ENCODE data around the gene CERCAM. TPM values are rescaled to one million over a fixed set of nuclear protein-coding genes. Genes with fewer than 3 reads are reported as not detected.

The CERCAM gene
- total and polyA plus RNA-seq, 2 of the 13 experiments (the other 11 are each of a cell fraction or from before 2014, with no cell fraction given): 9.0 to 17.1 TPM

DNA sequence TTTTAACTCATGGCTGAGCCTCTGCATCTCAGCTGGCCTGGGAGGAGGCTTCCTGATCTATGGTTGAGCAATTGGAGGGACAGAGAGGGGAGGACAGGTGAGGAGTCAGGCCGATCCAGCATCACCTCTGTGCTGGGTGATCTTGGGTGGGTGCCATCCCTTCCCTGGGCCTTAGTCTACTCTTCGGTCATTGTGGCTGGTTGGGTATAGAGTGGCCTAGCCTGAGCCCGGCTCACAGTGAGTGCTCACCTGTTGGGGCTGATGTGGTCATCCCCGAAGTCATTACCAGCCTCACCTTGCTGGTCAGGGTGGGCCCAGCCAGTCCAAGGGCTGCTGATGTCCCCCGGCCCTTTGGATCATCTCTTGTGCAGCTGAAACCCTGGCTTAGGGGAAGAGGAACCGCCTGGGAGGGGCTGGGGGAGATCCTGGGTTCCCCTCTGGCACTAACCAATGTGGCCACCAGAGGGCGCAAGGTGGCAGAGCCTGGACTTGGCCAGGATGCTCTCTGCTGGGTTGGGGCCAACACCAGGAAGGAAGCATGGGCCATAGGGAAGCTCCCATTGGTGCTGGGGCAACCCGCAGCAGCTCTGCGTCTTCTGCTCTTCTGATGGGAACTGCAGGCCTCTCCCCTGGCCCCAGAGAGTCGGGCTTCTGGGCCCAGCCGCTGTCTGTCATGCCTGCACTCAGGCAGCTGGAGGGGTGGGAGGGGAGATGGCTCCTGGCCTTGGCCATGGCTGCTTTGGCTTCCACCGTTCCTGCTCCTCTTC, 17.9 kb downstream of the CERCAM start (continued):
- TF ChIP-seq, protein P1, sequence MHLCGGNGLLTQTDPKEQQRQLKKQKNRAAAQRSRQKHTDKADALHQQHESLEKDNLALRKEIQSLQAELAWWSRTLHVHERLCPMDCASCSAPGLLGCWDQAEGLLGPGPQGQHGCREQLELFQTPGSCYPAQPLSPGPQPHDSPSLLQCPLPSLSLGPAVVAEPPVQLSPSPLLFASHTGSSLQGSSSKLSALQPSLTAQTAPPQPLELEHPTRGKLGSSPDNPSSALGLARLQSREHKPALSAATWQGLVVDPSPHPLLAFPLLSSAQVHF (CRISPR knock-in tag; IDR thresholded peaks at IDR 0.05): no peak
- 0 out of 2 replicates have a peak, but pooled peaks have one; percentile 10 for TF ChIP-seq FOSL2 (CRISPR knock-in tag; IDR thresholded peaks at IDR 0.05)
- TF ChIP-seq ZFP41 (CRISPR knock-in tag; IDR thresholded peaks at IDR 0.05; ENCODE audit: borderline replicate concordance): peak; percentile 49; the same call in 1 of the 2 replicates
- TF ChIP-seq MIXL1 (CRISPR knock-in tag; IDR thresholded peaks at IDR 0.05): 0 out of 2 replicates have a peak, but pooled peaks have one; percentile 19
- peak; percentile 70; the same call in 1 of the 2 replicates for TF ChIP-seq ZFP91 (CRISPR knock-in tag; IDR thresholded peaks at IDR 0.05; ENCODE audit: borderline replicate concordance)
- TF ChIP-seq SALL1 (CRISPR knock-in tag; IDR thresholded peaks at IDR 0.05): peak; percentile 55; the same call in 1 of the 2 replicates
- TF ChIP-seq ZNF878 (CRISPR knock-in tag; IDR thresholded peaks at IDR 0.05): no peak
- peak; percentile 21 for TF ChIP-seq ZNF883 (CRISPR knock-in tag; IDR thresholded peaks at IDR 0.05; ENCODE audit: not compliant biosample characterization)
- peak; percentile 65; the same call in 1 of the 2 replicates for TF ChIP-seq ZNF350 (CRISPR knock-in tag; IDR thresholded peaks at IDR 0.05; ENCODE audit: borderline replicate concordance, low read depth)
- TF ChIP-seq NCOA2 (CRISPR knock-in tag; IDR thresholded peaks at IDR 0.05): no peak
- 0 out of 2 replicates have a peak, but pooled peaks have one; percentile 23 for TF ChIP-seq ZFP36L1 (CRISPR knock-in tag; IDR thresholded peaks at IDR 0.05)
- TF ChIP-seq MXI1 (IDR thresholded peaks at IDR 0.05; ENCODE audit: borderline replicate concordance, low read depth, low read length): peak; percentile 24; the same call in 1 of the 3 replicates
- peak; percentile 80; the same call in 1 of the 2 replicates for TF ChIP-seq ZSCAN21 (CRISPR knock-in tag; IDR thresholded peaks at IDR 0.05; ENCODE audit: borderline replicate concordance)
- TF ChIP-seq, protein P2, sequence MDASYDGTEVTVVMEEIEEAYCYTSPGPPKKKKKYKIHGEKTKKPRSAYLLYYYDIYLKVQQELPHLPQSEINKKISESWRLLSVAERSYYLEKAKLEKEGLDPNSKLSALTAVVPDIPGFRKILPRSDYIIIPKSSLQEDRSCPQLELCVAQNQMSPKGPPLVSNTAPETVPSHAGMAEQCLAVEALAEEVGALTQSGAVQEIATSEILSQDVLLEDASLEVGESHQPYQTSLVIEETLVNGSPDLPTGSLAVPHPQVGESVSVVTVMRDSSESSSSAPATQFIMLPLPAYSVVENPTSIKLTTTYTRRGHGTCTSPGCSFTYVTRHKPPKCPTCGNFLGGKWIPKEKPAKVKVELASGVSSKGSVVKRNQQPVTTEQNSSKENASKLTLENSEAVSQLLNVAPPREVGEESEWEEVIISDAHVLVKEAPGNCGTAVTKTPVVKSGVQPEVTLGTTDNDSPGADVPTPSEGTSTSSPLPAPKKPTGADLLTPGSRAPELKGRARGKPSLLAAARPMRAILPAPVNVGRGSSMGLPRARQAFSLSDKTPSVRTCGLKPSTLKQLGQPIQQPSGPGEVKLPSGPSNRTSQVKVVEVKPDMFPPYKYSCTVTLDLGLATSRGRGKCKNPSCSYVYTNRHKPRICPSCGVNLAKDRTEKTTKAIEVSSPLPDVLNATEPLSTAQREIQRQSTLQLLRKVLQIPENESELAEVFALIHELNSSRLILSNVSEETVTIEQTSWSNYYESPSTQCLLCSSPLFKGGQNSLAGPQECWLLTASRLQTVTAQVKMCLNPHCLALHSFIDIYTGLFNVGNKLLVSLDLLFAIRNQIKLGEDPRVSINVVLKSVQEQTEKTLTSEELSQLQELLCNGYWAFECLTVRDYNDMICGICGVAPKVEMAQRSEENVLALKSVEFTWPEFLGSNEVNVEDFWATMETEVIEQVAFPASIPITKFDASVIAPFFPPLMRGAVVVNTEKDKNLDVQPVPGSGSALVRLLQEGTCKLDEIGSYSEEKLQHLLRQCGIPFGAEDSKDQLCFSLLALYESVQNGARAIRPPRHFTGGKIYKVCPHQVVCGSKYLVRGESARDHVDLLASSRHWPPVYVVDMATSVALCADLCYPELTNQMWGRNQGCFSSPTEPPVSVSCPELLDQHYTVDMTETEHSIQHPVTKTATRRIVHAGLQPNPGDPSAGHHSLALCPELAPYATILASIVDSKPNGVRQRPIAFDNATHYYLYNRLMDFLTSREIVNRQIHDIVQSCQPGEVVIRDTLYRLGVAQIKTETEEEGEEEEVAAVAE (CRISPR knock-in tag; IDR thresholded peaks at IDR 0.05; ENCODE audit: borderline replicate concordance): 0 out of 2 replicates have a peak, but pooled peaks have one; percentile 37
- TF ChIP-seq HNF1B (CRISPR knock-in tag; IDR thresholded peaks at IDR 0.05): peak; percentile 58; the same call in 1 of the 2 replicates
- TF ChIP-seq ZNF10 (CRISPR knock-in tag; IDR thresholded peaks at IDR 0.05; ENCODE audit: borderline replicate concordance, low read depth): no peak
- TF ChIP-seq ZNF317 (CRISPR knock-in tag; IDR thresholded peaks at IDR 0.05): no peak
- TF ChIP-seq, protein P3, sequence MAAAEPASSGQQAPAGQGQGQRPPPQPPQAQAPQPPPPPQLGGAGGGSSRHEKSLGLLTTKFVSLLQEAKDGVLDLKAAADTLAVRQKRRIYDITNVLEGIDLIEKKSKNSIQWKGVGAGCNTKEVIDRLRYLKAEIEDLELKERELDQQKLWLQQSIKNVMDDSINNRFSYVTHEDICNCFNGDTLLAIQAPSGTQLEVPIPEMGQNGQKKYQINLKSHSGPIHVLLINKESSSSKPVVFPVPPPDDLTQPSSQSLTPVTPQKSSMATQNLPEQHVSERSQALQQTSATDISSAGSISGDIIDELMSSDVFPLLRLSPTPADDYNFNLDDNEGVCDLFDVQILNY (CRISPR knock-in tag; conservative IDR thresholded peaks at IDR 0.05): no peak

Measured in HepG2 (cell line).